HG02852 (cell line): Measurements from ENCODE around the gene ZNF474.
A peak's percentile ranks its signal among the peaks of the same experiment; 100 is the strongest.

ENCODE experiments used
- ATAC-seq: cut with Tn5 transposase; IDR thresholded peaks from one replicate; pipeline ENCODE4 v1.9.1; 2021; ENCODE audit warnings: mild to moderate bottlenecking, moderate library complexity; ENCODE audit not compliant: unreplicated experiment

ZNF474 gene

GRCh38 chr5:122180146-122180712 lies 50.9 kb downstream of the ZNF474 start:
- ATAC-seq, result no peak

DNA sequence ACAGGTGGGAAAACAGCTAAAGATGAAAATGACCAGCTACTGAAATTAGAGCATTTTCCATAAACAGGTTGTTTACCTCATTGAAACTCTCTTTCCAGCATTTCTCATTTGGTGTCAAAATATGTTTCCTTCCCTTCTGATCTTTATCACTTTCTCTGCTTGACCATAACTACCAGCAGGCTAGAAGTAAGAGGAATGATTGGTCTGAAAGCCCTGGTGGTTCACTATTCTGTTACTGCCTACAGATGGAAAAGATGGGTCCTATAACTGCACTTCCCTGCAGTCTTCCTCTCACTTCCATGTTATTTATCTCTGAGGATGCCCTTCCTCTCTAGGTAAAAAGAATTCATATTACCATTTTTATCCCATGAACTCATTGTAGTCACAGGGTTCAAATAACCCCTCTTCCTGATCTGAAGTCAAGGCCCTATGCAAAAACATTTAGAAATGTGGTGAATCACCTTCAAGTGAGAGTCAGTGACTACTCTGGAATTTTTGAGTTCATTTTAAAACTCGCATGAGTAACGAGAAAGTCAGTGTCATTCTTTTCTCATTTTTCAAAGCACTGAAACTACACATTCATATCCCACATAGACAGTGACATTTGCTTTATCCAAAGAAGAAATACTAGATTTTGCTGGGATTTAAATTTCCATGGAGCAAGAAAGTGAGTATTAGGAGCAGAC lies 51.7 kb downstream of the ZNF474 start:
- ATAC-seq, result no peak

GRCh38 chr5:122181863-122182262 lies 52.5 kb downstream of the ZNF474 start:
- no peak for ATAC-seq

DNA sequence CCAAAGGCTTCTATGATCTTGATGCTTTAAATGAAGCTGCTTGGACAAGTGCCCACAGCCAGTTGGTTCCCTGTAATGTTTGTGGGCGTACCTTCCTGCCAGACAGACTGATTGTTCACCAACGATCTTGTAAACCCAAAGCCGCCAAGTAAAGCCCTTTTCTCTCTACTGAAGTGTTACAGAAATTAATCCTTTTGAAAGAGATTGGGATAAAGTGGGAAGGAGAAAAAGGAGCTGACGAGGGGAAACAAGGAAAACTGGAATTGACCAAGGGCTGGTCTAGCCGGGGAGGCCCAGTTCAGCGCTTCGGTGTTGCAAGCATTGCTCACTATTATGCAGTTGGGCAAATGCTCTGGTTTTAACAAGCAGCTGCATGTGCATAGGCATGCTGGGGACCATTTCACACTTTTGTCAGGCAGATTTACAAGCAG lies 53.2 kb downstream of the ZNF474 start:
- no peak for ATAC-seq

DNA sequence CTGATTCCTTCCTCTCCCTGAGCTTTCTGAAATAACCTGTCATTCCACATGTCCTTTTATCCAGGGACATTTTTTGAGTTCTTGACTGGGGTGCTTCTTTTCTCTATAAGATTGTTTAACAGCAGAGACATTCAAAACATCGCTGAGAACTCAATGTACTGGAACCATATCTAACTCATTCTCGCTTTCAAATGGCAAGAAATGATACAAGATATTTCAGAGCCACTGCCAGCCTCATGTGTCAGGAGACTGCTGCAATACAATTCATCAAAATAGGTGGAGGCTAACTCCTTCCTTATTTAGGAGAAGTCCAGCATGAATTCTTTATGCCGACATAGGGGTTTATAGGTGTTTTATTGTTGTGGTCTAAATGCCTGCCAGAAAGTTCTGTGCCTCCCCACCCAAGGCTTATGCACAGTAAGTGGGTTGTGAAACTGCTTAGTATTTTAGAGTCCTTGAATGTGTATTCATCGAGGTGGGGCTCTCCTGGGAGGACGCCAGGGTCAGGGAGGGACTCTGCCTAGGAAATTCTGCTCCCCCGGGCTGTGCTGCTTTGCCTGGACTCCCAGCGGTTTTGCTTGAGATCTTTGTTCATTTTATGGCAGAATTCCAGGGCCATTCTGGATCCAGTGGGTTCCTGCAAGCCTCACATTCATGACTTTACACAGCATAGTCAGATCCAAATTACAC lies 53.9 kb downstream of the ZNF474 start:
- ATAC-seq, result no peak

DNA sequence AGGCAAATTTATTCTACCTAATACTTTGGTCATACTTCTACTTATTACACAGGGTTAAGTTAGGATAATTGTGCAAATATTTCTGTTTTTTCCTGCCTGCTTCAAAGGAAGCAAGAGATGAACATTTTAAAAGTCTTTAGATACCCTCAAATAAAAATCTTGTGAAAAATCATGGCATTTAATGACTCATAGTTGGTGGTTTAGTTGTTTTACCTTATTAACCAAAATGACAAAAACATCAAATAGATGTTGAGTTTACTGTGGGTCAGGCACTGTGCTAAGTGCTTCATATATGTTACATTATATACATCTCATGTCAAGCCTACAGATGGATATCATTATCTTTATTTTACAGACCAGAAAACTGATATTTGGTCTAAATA lies 54.4 kb downstream of the ZNF474 start:
- no peak for ATAC-seq

- no peak for ATAC-seq
Measured at GRCh38 chr5:122184676-122185255, 55.4 kb downstream of the ZNF474 start.

DNA sequence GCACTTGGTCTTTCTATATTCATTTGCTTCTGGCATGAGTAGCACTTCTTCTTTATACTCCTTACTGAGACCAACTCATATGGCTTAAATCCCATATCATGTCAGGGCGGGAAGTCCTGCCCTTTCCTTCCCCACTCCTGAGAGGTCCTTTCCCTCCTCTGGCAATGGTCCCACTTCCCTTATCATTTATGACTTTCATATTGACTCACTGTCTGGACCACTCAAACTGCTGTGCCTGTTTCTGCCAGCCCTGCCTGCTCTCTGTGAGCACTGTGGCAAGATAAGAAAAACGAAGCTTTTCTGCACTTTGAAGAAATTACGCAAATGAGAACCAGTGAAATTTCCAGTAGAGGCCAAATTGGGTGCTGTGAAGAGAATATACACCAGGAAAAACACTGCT lies 58.1 kb downstream of the ZNF474 start:
- ATAC-seq, result no peak

- ATAC-seq, result no peak
Measured at GRCh38 chr5:122190156-122190555, 60.8 kb downstream of the ZNF474 start.

GRCh38 chr5:122192497-122193496 lies 63.5 kb downstream of the ZNF474 start:
- ATAC-seq, result peak; percentile 77

GRCh38 chr5:122195802-122196394 lies 66.6 kb downstream of the ZNF474 start:
- ATAC-seq, result peak; percentile 36

GRCh38 chr5:122199146-122199545 lies 69.8 kb downstream of the ZNF474 start:
- ATAC-seq, result no peak

GRCh38 chr5:122200450-122200849 lies 71.1 kb downstream of the ZNF474 start:
- ATAC-seq, result no peak

DNA sequence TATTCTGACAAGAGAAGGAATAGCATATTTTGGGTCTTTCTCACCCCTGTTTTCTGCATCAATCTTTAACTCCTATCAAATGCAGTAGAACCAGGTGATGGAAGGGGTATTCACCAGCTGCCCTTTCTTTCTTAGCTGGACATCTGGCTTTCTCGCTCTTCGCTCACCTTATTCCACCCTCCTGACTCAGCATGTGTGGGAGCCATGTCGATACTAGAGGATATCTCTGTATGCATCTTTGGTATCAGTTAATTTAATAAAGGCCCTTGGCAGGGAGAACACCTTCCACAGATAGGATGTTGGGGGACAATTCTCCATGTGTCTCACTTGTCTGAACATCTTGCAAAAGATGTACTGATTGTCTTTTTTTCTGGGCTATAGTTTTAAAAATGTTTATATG lies 71.5 kb downstream of the ZNF474 start:
- ATAC-seq, result no peak

DNA sequence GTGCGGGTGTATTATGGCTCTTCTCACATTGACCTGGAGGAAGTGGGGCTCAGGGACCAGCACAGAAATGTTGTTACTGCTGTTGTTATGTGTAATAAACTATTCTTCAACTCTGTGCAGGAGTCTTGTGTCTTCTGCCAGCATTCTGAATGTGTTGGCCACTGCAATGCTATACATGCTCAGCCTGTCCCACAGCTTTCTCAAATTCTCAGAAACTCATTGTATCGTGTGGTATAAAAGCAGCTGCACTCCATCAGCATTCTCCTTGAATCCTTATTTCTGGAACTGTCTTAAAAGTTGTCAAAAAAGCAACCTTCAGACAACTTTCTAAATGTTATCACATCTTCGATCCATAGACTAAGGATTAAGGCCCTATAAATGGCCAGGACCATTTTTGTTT lies 72.0 kb downstream of the ZNF474 start:
- no peak for ATAC-seq

- no peak for ATAC-seq
Measured at GRCh38 chr5:122202952-122203351, 73.6 kb downstream of the ZNF474 start.
